Heart left ventricle (tissue), 16 donors: Measurements from ENCODE around the gene IARS1. TPM values are rescaled to one million over a fixed set of nuclear protein-coding genes. Genes with fewer than 3 reads are reported as not detected.

ENCODE experiments used
- ATAC-seq, 4 donors: fragments of 200-7000 bp; cut with Tn5 transposase; one replicate each; pipeline ENCODE4 v1.9.1; 2020 to 2022; ENCODE audit warnings: moderate library complexity in 4 of 4, mild to moderate bottlenecking in 3 of 4, moderate number of reproducible peaks in 1 of 4
- DNase-seq, 5 donors: peaks; one replicate each; pipeline ENCODE4 v3.0.0-alpha.2; 2020
- H3K27ac ChIP-seq, 12 donors: fragments of 200-600 bp; sonication (generic) in 4 of 12; one replicate each; pipeline versions ENCODE4 v1.5.0 to v1.8.0; 2016 to 2022; ENCODE audit warnings: mild to moderate bottlenecking in 2 of 12
- H3K27me3 ChIP-seq, 9 donors: fragments of 200-600 bp; sonication (generic) in 2 of 9; one replicate each; pipeline versions ENCODE4 v1.5.1 to v1.8.0; 2016 to 2022; ENCODE audit warnings: mild to moderate bottlenecking in 3 of 9
- H3K36me3 ChIP-seq, 9 donors: fragments of 200-600 bp; sonication (generic) in 2 of 9; one replicate each; pipeline versions ENCODE4 v1.5.0 to v1.8.0; 2018 to 2022; ENCODE audit warnings: mild to moderate bottlenecking in 2 of 9
- H3K4me1 ChIP-seq, 12 donors: fragments of 200-600 bp; sonication (generic) in 4 of 12; one replicate each; pipeline versions ENCODE4 v1.5.0 to v1.8.0; 2016 to 2022; ENCODE audit warnings: mild to moderate bottlenecking in 3 of 12
- H3K4me3 ChIP-seq, 12 donors: fragments of 200-600 bp; sonication (generic) in 4 of 12; one replicate each; pipeline versions ENCODE4 v1.5.0 to v1.8.0; 2017 to 2022; ENCODE audit warnings: mild to moderate bottlenecking in 9 of 12, moderate library complexity in 4 of 12
- H3K9me3 ChIP-seq, 12 donors: fragments of 200-600 bp; sonication (generic) in 4 of 12; one replicate each; pipeline versions ENCODE4 v1.5.0 to v1.8.0; 2016 to 2022; ENCODE audit warnings: mild to moderate bottlenecking in 1 of 12
- CTCF ChIP-seq, 12 donors: fragments of 200-600 bp; sonication (generic) in 4 of 12; IDR thresholded peaks; one replicate each; pipeline versions ENCODE4 v1.5.0 to v1.8.0; 2018 to 2022; ENCODE audit warnings: antibody characterized with exemption in 12 of 12, mild to moderate bottlenecking in 5 of 12
- POLR2A ChIP-seq, 2 donors: fragments of 450-650 bp; IDR thresholded peaks; one replicate each; pipeline ENCODE4 v1.6.1; 2017; ENCODE audit warnings: antibody characterized with exemption in 2 of 2, mild to moderate bottlenecking in 2 of 2, moderate library complexity in 2 of 2
- WGBS, 4 donors: extraction: QIAGEN DNeasy Blood & Tissue Kit in 2 of 4; methylation state at CpG; one replicate each; pipeline versions ENCODE4 v1.1.5 to v1.1.7; 2013 to 2018; 5-methylcytosine and 5-hydroxymethylcytosine counted together
- intact Hi-C, 10 donors: fragments of 100-400 bp; cut with DNase I; formaldehyde crosslinking; loops; one replicate each; pipeline versions ENCODE4 v1.11.1 to v1.14.2; 2022
- polyA plus RNA-seq, 2 donors: library from polyadenylated mRNA; stranded (reverse); fragments of 200-250 nt; gene quantifications; one replicate each; pipeline ENCODE4 v1.2.3, GENCODE V29; 2013
- total RNA-seq, 9 donors: library from RNA; depleted of rRNA in 2 of 9; stranded (reverse); fragments of >200 nt in 2 of 9; fragmentation: NEBNext Ultra II Directional in 3 of 9; extraction: Animal tissue kit (Norgen Biotek cat#: 25700) in 3 of 9; gene quantifications; one replicate each; pipeline versions ENCODE4 v1.1.0 to v1.2.4, GENCODE V29; 2016 to 2023
- donor health status: ischemic (EF 13 %, LVEDD 7.1; RV severe dilation, severe dysfunction).
- donor health status: healthy with polysubstance abuse.
- donor health status: DM: no; HTN: yes; CAD: no.
- donor health status: DM: no; HTN: no; CAD: no.
- donor health status: ischemic (EF 25% LVEDD 6.9; RV normal size, moderate dysfunction).
- donor health status: ischemic (EF 25% LVEDD 5.7; RV mildly dilated, moderate dysfunction).
- donor health status: healthy.
- donor health status: DM: yes; HTN: yes; CAD: no.
- donor health status: ischemic (EF 35%, LVEDD 5.7; RV mildly dilated, moderate dysfunction).
- donor health status: nonischemic (EF 11% LVEDD 7.7; RV severe dilation, severe dysfunction).
- donor health status: DM: yes; HTN: yes; CAD: no.
- donor health status: PGD.
- donor health status: ischemic (EF 29% LVEDD 5.4; RV normal size, mild dysfunction).
- donor health status: nonischemic (EF 23%, LVEDD 6.1; RV moderate dilation, normal function).

IARS1 gene
- total and polyA plus RNA-seq, 11 donors = 9.0 to 97.5 (median 68.1) TPM

- Histone ChIP-seq H3K27me3 (no peaks in the 10 kb centered on the region), H3K4me1 (peaks cover 0 to 21% (median 11%) of the 10 kb centered on the region in 12 donors), H3K36me3 (peaks cover 0 to 87% (median 70%) of the 10 kb centered on the region in 9 donors), H3K9me3 (no peaks in the 10 kb centered on the region), H3K27ac (no peak overlapping the region), H3K4me3 (no peak overlapping the region)
- no peak for ATAC-seq
- TF ChIP-seq CTCF (IDR thresholded peaks at IDR 0.05) (no peak), POLR2A (IDR thresholded peaks at IDR 0.05) (no peak)
- intact Hi-C loops = no loop called here
- no peak for DNase-seq
- 94 to 95% (median 94%) methylated on average over 5 of the region's 5 CpGs for WGBS, 4 donors
Observed at GRCh38 chr9:92315456-92315855, 22.0 kb upstream of the IARS1 start.

GRCh38 chr9:92313624-92314012 is 20.1 kb upstream of the IARS1 start:
- peak; percentile 65 to 83 (median 76) for ATAC-seq
- H3K36me3 ChIP-seq = peaks cover 0 to 87% (median 70%) of the 10 kb centered on the region in 9 donors

GRCh38 chr9:92312887-92313623 is 19.6 kb upstream of the IARS1 start:
- Histone ChIP-seq H3K27me3 (no peaks in the 10 kb centered on the region), H3K4me3 (no peak overlapping the region), H3K9me3 (no peaks in the 10 kb centered on the region), H3K27ac (peak overlapping the region; percentile 19 to 81 (median 56)), H3K36me3 (peaks cover 0 to 87% (median 70%) of the 10 kb centered on the region in 9 donors), H3K4me1 (peaks cover 0 to 21% (median 11%) of the 10 kb centered on the region in 12 donors)
- DNase-seq (no peak), ATAC-seq (peak; percentile 70 to 83 (median 72))
- WGBS, 4 donors = 53 to 64% (median 58%) methylated on average over 6 of the region's 6 CpGs
- TF ChIP-seq POLR2A (IDR thresholded peaks at IDR 0.05) = no peak
- no peak for TF ChIP-seq CTCF (IDR thresholded peaks at IDR 0.05)
- intact Hi-C loops = loop anchor here in 1 of 10 donors (1.0 kb wide), 1 partner anchor 13 kb away; no protein-coding TSS in a partner anchor

More at GRCh38 chr9:92313624-92314012, 20.1 kb upstream of the IARS1 start:
- peak overlapping the region; percentile 19 to 81 (median 56) for H3K27ac ChIP-seq
- TF ChIP-seq POLR2A (IDR thresholded peaks at IDR 0.05) = no peak
- no peak for TF ChIP-seq CTCF (IDR thresholded peaks at IDR 0.05)
- no peaks in the 10 kb centered on the region for H3K9me3 ChIP-seq
- no peaks in the 10 kb centered on the region for H3K27me3 ChIP-seq
- DNase-seq = peak in 2 of 5 donors; percentile 34 to 57
- H3K4me3 ChIP-seq = no peak overlapping the region
- H3K4me1 ChIP-seq = peaks cover 0 to 21% (median 11%) of the 10 kb centered on the region in 12 donors
- intact Hi-C loops = loop anchor here in 1 of 10 donors (1.0 kb wide), 1 partner anchor 13 kb away; no protein-coding TSS in a partner anchor
- WGBS, 4 donors = 60 to 63% (median 61%) methylated on average over 2 of the region's 2 CpGs

- H3K4me1 ChIP-seq = peaks cover 0 to 21% (median 11%) of the 10 kb centered on the region in 12 donors
- TF ChIP-seq CTCF (IDR thresholded peaks at IDR 0.05) (no peak), POLR2A (IDR thresholded peaks at IDR 0.05) (no peak)
- intact Hi-C loops = no loop called here
- ATAC-seq = no peak
- peaks cover 0 to 87% (median 70%) of the 10 kb centered on the region in 9 donors for H3K36me3 ChIP-seq
- no peak overlapping the region for H3K4me3 ChIP-seq
- no peak for DNase-seq
- H3K27ac ChIP-seq = no peak overlapping the region
- H3K27me3 ChIP-seq = no peaks in the 10 kb centered on the region
- 86 to 96% (median 92%) methylated on average over 3 of the region's 3 CpGs for WGBS, 4 donors
- no peaks in the 10 kb centered on the region for H3K9me3 ChIP-seq
Observed at GRCh38 chr9:92310562-92310961, 17.1 kb upstream of the IARS1 start.
